Caki2 (cell line): ENCODE results near the gene FBXO9. TPM values are rescaled to one million over a fixed set of nuclear protein-coding genes. Genes with fewer than 3 reads are reported as not detected.

Experiments used
- DNase-seq: peaks from one replicate; pipeline ENCODE4 v3.0.0-alpha.2; 2015; ENCODE audit warnings: low read depth
- in situ Hi-C: cut with HindIII; loops from 2 replicates; pipeline ENCODE4 v1.10.0; 2016; ENCODE audit warnings: low sequenced_read_pairs, low pct_unique_long_range_greater_than_20kb, mixed read lengths
- total RNA-seq: library from RNA; depleted of rRNA; stranded (reverse); fragments of >200 nt; shearing (Covaris generic); gene quantifications from 2 replicates; pipeline ENCODE4 v1.2.3, GENCODE V29; 2014; ENCODE audit warnings: low replicate concordance

The FBXO9 gene
- total RNA-seq, 1 experiment from 2014 or later: 53.1 TPM

DNA sequence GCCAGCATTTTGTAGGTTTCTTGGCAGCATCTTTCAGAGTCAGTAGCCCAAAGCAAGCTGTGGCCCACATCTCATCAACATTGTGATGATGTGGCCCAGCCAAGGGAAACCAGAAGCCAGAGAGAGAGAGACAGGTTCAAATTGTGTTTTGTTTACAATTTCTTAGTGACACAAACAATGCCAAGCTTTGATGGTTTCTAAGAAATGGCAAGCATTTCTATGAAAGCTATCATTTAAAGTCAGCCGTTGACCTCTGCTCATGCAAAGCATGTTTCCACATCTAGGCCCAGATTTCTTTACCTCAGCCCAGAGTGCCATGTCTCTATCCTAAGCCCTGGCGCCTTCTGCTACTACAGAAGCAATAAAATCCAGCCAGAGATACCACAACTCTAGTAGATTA, 50.5 kb downstream of the FBXO9 start:
- in situ Hi-C loops: no loop called here

DNA sequence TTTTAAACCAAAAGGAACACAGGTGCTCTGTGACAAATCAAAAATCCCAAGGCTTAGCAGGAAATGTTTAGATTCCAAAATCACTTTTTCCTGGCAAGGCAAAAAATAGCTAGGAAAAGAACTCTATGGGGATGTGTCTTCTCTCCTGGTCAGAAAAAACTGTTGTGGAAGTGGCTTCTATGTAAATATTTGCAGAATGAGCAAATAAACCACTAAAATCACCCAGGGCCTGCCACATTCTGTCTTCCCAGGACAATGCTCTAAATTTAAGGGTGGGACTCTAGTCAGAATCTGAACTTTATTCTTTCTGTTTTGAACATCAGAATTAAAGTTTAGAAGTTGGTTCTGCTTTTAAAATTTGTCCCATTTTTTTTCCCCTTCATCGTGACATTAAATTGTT, 54.1 kb downstream of the FBXO9 start:
- DNase-seq: no peak
- in situ Hi-C loops: no loop called here

More for the DNA sequence above, 50.5 kb downstream of the FBXO9 start:
- DNase-seq: no peak

DNA sequence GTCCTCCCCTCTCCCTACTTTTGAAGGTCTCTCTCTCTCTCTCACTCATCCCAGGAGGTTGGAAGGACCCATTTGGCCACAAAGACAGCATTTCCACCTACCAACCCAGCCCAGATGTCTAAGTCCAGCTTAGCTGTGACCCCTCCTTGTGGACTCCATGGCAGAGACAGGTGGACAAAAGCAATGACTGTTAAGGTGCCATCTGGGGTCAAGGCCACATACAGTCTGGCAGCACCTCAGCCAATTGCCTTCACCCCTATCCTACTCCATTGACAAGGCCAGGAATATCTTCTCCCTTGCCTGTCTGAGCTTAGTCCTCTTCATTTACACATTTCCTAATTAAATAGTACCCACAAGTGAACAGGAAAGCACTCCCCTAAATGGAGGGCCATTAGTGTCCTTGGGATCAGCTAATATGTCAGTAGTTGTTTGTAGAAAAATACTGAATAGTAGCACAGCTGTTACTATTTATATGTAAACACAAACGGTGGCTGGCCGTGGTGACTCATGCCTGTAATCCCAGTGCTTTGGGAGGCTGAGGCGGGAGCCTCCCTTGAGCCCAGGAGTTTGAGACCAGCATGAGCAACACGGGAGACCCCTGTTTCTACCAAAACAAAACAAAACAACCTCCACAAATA, 54.7 kb downstream of the FBXO9 start:
- no peak for DNase-seq
- in situ Hi-C loops: no loop called here

DNA sequence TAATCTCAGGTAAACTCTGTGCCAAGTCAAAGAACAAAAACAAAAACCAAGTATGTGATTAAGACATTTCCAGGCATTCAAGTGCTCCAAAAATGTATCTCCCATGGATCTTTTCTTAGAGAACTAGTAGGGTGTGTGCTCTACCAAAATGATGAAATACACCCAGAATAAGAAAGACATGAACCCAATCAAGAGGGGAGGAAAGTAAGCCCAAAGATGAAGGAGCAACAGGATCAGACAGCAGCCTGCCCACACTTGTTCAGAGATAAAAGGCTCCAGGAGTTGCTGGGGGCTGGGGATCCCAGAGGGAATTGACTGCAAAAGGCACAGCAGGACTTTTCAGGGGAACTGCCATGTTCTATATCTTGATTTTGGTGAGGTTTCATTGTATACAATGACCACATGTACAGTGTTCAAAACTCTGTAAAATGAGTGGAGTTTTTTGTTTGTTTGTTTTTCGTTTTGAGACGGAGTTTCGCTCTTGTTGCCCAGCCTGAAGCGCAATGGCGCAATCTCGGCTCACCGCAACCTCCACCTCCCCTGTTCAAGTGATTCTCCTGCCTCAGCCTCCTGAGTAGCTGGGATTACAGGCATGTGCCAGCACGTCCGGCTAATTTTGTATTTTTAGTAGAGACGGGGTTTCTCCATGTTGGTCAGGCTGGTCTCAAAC, 59.1 kb downstream of the FBXO9 start:
- in situ Hi-C loops: no loop called here
- no peak for DNase-seq

DNA sequence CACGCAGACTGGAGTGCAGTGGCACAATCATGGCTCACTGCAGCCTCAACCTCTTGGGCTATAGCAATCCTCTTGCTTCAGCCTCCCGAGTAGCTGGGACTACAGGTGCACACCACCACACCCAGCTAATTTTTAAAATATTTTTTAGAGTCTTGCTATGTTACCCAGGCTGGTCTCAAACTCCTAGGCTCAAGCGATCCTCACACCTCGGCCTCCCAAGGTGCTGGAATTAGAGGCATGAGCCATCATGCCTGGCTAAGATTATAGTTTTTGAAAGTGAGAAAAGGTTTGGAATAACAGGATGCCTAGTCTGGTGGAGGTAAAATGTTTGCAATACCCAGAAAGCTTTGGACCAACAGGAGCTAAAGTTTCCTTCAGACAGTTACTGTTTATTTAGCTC, 60.1 kb downstream of the FBXO9 start:
- DNase-seq: no peak
- in situ Hi-C loops: no loop called here

DNA sequence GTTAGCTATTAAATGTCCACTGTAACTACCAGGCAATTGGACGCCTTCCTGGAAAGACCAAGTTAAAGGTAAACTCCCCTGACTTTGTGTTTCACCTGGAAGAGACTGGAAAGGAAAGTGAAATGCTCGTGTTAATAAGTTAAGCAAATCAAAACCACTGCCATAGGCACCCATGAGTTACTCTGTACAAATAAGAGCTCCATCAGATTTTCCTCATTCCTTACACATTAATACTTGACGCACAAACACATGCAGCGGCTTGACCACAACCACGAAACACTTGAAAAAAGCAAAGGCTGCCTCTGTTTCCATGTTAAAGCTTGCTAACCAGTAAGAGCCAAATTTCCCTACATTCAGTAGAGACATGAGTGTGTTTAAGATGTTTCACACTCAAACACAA, 63.6 kb downstream of the FBXO9 start:
- peak; percentile 44 for DNase-seq
- in situ Hi-C loops: no loop called here

DNA sequence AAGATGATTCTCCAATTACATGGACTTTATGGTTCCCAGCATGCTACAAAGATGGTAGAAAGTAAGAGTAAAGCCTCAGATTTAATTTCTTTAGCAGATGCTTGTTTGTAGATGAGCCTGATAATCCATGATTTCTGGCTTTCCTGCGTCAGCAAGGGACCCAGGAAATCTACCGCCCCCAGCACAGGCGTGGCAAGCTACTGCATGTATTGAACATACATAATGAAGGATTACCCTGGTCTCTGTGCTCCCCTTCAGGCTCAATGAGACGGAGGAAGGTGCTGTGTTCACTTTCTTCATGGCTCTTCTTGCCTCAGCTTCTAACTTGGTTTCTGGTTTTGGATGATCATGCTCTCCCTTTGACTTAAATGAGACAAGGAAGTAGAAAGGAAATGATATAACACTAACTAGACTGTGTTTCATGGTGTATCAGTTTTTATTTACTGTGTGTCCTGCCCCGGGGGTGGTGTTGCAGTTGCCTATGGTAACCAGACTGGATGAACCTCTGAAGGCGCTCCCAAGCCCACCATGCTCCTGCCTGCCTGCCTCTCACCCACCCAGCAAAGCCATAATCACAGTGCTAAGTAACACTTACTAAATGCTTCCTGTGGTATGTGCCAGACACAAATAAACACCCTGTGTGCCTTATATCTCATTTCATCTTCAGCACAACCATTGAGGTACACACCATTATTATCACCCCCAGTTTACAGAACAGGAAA, 65.5 kb downstream of the FBXO9 start:
- DNase-seq: no peak
- in situ Hi-C loops: no loop called here

DNA sequence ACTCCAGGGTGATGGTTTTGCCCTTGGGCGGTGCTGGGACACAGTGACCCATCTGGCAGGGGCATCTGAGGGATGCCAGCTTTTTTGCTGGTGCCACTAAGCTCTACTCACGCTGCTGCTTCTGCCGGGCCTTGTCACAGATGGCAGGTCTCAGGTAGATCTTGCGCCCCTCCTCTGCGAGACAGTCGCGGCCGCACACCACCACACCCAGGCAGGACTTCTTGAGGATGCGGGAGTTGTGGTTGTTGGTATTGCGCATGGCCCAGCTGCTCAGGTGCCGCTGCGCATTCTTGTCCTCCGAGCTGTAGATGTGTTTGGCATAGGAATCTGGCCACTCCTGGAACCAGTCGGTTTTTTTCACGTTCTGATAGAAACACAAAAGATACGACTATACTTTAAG, 68.8 kb downstream of the FBXO9 start:
- in situ Hi-C loops: no loop called here
- no peak for DNase-seq

DNA sequence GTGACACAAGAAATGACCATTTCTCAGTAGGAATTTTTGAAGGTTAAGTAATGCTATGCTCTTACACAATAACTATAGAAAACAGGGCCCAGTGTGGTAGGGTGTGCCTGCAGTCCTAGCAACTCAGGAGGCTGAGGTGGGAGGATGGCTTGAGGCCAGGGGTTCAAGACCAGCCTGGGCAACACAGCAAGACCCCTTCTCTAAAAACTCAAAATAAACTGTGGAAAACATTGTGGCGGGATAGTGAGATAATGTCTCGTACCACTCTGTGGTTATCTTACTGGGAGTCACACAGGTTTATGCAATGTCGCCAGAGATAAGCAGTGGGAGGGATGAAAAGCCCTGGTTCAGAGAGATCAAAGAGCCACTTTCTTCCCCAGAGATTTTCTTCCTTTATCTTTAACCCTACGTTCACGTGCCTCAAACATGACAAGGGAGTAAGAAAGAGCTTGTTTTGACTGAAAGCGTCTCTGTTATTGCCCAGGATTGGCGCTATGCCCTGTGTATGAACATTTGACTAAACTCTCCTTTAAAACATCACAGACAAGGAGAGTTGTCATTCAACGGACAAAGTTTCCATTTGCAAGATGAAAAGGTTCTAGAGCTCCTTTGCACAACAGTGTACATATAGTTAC, 69.5 kb downstream of the FBXO9 start:
- no peak for DNase-seq
- in situ Hi-C loops: no loop called here

DNA sequence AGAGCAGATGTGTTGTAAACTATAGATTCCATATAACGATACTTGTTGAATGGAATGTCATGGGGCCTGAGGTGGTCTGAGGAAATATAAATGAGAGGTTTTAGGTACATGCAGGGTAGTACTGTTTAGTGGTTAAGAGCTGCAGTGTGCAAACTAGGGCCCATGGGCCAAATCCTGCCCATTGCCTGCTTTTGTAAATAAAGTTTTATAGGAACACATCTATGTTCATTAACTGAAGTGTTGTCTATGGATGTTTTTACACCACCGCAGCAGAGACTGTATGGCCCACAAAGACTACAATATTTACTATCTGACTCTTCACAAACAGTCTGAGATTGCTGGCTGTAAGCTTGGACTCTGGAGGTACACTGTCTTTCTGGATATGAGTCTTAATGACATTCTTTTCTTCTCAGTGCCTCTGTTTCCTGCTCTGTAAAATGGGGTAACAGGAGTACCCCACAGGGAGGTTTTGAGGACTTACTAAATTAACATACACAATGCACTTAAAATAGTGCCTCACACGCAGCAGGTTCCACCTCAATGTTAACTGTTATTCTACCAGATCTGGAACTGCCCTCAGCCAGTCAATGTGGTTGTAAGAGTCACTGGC, 70.9 kb downstream of the FBXO9 start:
- in situ Hi-C loops: no loop called here
- DNase-seq: no peak

DNA sequence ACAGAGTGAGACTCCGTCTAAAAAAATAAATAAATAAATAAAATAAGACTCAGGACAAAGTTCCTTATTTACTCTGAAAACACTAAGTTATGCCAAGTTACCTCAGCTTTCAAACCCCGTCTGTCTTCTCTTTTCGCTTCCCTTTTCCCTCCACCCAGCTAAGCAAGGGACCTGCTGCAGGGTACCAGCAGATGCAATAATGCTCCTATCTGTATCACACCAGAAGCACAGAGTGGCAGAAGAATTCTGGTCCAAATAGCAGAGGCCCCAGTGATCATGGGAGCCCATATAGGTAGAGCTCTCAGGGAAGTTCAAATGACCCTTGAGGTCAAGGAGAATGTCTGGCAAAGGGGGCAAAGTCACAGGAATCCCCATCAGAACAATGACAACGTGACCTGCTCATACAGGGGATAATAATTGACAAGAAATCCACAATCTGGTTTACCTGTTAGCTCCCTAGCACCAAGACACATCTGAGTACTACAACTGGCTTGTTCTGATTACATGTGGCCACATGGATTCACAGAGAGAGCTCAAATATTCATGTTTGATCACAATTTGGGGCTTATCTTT, 74.7 kb downstream of the FBXO9 start:
- no peak for DNase-seq
- in situ Hi-C loops: no loop called here

DNA sequence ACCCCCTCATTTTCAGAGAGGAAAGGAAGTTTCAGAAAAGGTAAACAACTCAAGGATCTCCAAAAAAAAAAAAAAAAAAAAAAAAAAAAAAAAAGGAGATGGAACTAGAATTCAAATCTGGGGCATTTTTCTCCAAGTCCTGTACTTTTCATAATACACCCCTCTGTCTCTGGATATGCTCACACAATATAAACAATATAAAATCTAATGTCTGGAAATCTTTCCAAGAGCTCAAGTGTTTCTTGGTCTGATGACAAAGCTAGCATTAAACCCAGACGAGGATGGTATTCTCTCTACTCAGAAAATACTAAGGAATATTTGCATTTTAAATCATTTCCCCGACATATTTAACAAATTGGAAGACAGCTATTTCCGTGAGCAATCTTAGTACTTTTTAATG, 77.6 kb downstream of the FBXO9 start:
- no peak for DNase-seq

DNA sequence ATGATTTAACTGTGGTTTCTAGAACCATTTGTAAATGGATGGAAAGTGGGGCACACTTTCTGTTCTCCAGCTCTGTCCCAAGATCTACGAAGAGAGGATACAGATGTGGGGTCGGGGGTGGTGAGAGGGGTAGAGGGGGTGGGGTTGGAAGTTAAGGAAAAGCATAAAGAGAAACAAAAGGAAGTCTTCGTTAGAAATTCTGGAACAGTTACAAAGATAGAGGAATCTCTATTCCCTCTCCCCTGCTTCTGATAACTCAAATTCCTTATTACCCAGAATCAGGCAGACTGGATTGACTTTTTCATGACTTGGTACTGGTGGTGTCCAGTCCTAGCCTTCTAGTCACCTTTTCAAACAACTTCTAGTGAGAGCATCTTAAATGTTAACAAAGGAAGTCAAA, 78.5 kb downstream of the FBXO9 start:
- no peak for DNase-seq
- in situ Hi-C loops: no loop called here

More for the DNA sequence above, 77.6 kb downstream of the FBXO9 start:
- in situ Hi-C loops: no loop called here

DNA sequence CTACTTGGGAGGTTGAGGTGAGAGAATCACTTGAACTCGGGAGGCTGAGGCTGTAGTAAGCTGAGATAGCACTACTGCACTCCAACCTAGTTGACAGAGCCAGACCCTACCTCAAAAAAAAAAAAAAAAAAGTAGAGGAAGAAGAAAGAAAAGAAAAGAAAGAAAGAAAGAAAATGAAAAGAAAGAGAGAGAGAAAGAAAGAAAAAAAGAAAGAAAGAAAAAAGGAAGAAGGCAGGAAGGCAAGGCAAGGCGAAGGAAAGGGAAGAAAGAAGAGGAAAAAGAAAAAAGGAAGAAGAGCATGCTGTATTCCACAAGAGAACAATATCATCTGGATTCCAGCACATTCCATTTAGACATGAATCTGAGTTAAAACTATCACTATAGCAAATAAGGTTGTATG, 79.6 kb downstream of the FBXO9 start:
- no peak for DNase-seq
- in situ Hi-C loops: no loop called here

DNA sequence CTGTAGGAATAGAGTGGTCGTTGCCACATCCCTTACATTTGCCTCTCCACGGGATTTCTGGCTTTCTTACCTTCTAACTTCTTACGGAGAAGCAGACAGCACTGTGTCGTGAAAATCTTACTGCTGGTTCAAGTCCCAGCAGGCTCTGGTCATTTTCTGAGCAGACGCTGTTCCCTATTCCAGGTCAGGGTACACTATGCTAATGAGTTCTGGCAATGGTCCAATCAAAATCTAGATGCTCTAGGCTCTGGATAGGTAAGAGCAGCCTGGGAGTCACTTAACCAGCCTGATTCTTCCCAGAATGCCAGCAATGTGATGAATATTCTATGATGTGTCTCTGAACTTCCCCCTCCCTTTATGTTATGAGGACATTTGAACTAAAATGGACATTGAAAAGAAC, 83.5 kb downstream of the FBXO9 start, which contains the start of gene GCM1:
GCM1 (minus strand) TSS at position 158 of the 400 bp plus-strand sequence. CDS start 3,209 bp downstream, outside the sequence.
- in situ Hi-C loops: no loop called here
- no peak for DNase-seq
